ENCODE results near the gene RARB.

GRCh38 chr3:25568525-25569078, 140.5 kb downstream of the RARB start:
- no peak for TF ChIP-seq CTCF (tag by site-specific recombination; IDR thresholded peaks at IDR 0.05)
- no peak for TF ChIP-seq ZNF146 (tag by site-specific recombination; IDR thresholded peaks at IDR 0.05)
